ENCODE measurements around the gene KCNE4. TPM values are rescaled to one million over a fixed set of nuclear protein-coding genes. Genes with fewer than 3 reads are reported as not detected.

Gene KCNE4
- total RNA-seq, 1 donor from 2014 or later: 0.26 TPM

- no peak for DNase-seq (ENCODE audit: low read depth)
- no peak for FAIRE-seq
- Histone ChIP-seq H3K36me3 (ENCODE audit: control insufficient read depth, insufficient read depth, low read length) (no peaks in the 10 kb centered on the region), H3K4me3 (ENCODE audit: low read depth, low read length) (no peak overlapping the region), H3K27me3 (ENCODE audit: control insufficient read depth, insufficient read depth, low read length) (no peaks in the 10 kb centered on the region)
- no peak for TF ChIP-seq CTCF (IDR thresholded peaks at IDR 0.05; ENCODE audit: insufficient read depth, low read length, severe bottlenecking)
Observed at GRCh38 chr2:223055140-223055539, 3.1 kb downstream of the KCNE4 start.

GRCh38 chr2:223055836-223056235 is 3.8 kb downstream of the KCNE4 start:
- Histone ChIP-seq H3K36me3 (ENCODE audit: control insufficient read depth, insufficient read depth, low read length) (no peaks in the 10 kb centered on the region), H3K27me3 (ENCODE audit: control insufficient read depth, insufficient read depth, low read length) (no peaks in the 10 kb centered on the region), H3K4me3 (ENCODE audit: low read depth, low read length) (no peak overlapping the region)
- DNase-seq (ENCODE audit: low read depth) (no peak), FAIRE-seq (no peak)
- TF ChIP-seq CTCF (IDR thresholded peaks at IDR 0.05; ENCODE audit: insufficient read depth, low read length, severe bottlenecking): no peak

GRCh38 chr2:223056701-223057418 is 4.9 kb downstream of the KCNE4 start:
- DNase-seq (ENCODE audit: low read depth) (no peak), FAIRE-seq (peak; percentile 58)
- no peaks in the 10 kb centered on the region for H3K36me3 ChIP-seq (ENCODE audit: control insufficient read depth, insufficient read depth, low read length)
- H3K4me3 ChIP-seq (ENCODE audit: low read depth, low read length): no peak overlapping the region
- no peak for TF ChIP-seq CTCF (IDR thresholded peaks at IDR 0.05; ENCODE audit: insufficient read depth, low read length, severe bottlenecking)
- no peaks in the 10 kb centered on the region for H3K27me3 ChIP-seq (ENCODE audit: control insufficient read depth, insufficient read depth, low read length)

- FAIRE-seq (no peak), DNase-seq (ENCODE audit: low read depth) (no peak)
- no peaks in the 10 kb centered on the region for H3K27me3 ChIP-seq (ENCODE audit: control insufficient read depth, insufficient read depth, low read length)
- no peaks in the 10 kb centered on the region for H3K36me3 ChIP-seq (ENCODE audit: control insufficient read depth, insufficient read depth, low read length)
- TF ChIP-seq CTCF (IDR thresholded peaks at IDR 0.05; ENCODE audit: insufficient read depth, low read length, severe bottlenecking): no peak
- H3K4me3 ChIP-seq (ENCODE audit: low read depth, low read length): no peak overlapping the region
Observed at GRCh38 chr2:223057569-223057968, 5.6 kb downstream of the KCNE4 start.

GRCh38 chr2:223058952-223059716 is 7.1 kb downstream of the KCNE4 start:
- FAIRE-seq (no peak), DNase-seq (ENCODE audit: low read depth) (peak; percentile 40)
- Histone ChIP-seq H3K4me3 (ENCODE audit: low read depth, low read length) (no peak overlapping the region), H3K27me3 (ENCODE audit: control insufficient read depth, insufficient read depth, low read length) (no peaks in the 10 kb centered on the region), H3K36me3 (ENCODE audit: control insufficient read depth, insufficient read depth, low read length) (no peaks in the 10 kb centered on the region)
- TF ChIP-seq CTCF (IDR thresholded peaks at IDR 0.05; ENCODE audit: insufficient read depth, low read length, severe bottlenecking): no peak

Measured in bronchial epithelial cell (primary cell).